ENCODE results near the gene MINDY3. TPM values are rescaled to one million over a fixed set of nuclear protein-coding genes. Genes with fewer than 3 reads are reported as not detected.

MINDY3 gene
- total RNA-seq, 1 experiment from 2014 or later, result 10.4 TPM

- Histone ChIP-seq H3K4me3 (ENCODE audit: low read depth in 2 of 2, low read length in 2 of 2) (no peak overlapping the region), H3K9me3 (ENCODE audit: control insufficient read depth, insufficient read depth, low read depth, low read length) (no peaks in the 10 kb centered on the region), H3K36me3 (ENCODE audit: control insufficient read depth, insufficient read depth, low read length) (no peaks in the 10 kb centered on the region), H3K27ac (ENCODE audit: low read length) (no peak overlapping the region), H3K27me3 (ENCODE audit: control insufficient read depth, insufficient read depth, low read length) (no peaks in the 10 kb centered on the region; the same call in 1 of the 2 replicates), H3K4me1 (ENCODE audit: control insufficient read depth, insufficient read depth, low read length) (no peaks in the 10 kb centered on the region)
- in situ Hi-C loops (cut with HindIII; ENCODE audit: low pct_unique_long_range_greater_than_20kb, low sequenced_read_pairs), result no loop called here
- POLR2A ChIA-PET, result no interaction called here
- ATAC-seq (no peak), DNase-seq (ENCODE audit: low read depth, low spot score) (no peak)
- no peak for TF ChIP-seq POLR2AphosphoS5 (IDR thresholded peaks at IDR 0.05; ENCODE audit: low read depth, low read length)
- no peak for TF ChIP-seq REST (IDR thresholded peaks at IDR 0.05; ENCODE audit: insufficient read depth in 1 of 2, low read depth in 2 of 2, low read length in 1 of 2)
- no peak for TF ChIP-seq CTCF (IDR thresholded peaks at IDR 0.05)
- no peak for TF ChIP-seq SIN3A (IDR thresholded peaks at IDR 0.05; ENCODE audit: borderline replicate concordance, insufficient read depth, low read depth, low read length)
- no peak for TF ChIP-seq TCF7L2 (IDR thresholded peaks at IDR 0.05; ENCODE audit: low read depth, low read length)
- no TSS peak for BruUV-seq (replicated peaks)
- CTCF ChIA-PET, result no interaction called here
- intact Hi-C loops (cut with micrococcal nuclease; ENCODE audit: unreplicated experiment), result loop anchor here (5.0 kb wide), 1 partner anchor 314 kb away; no protein-coding TSS in a partner anchor
Observed at GRCh38 chr10:15741581-15741980, 118.7 kb downstream of the MINDY3 start.

GRCh38 chr10:15740261-15740660, 120.0 kb downstream of the MINDY3 start:
- BruUV-seq (replicated peaks), result no TSS peak
- no peaks in the 10 kb centered on the region for H3K36me3 ChIP-seq (ENCODE audit: control insufficient read depth, insufficient read depth, low read length)
- in situ Hi-C loops (cut with HindIII; ENCODE audit: low pct_unique_long_range_greater_than_20kb, low sequenced_read_pairs), result no loop called here
- H3K4me3 ChIP-seq (ENCODE audit: low read depth in 2 of 2, low read length in 2 of 2), result no peak overlapping the region
- intact Hi-C loops (cut with micrococcal nuclease; ENCODE audit: unreplicated experiment), result loop anchor here (5.0 kb wide), 1 partner anchor 313 kb away; no protein-coding TSS in a partner anchor
- no peaks in the 10 kb centered on the region; the same call in 1 of the 2 replicates for H3K27me3 ChIP-seq (ENCODE audit: control insufficient read depth, insufficient read depth, low read length)
- no peaks in the 10 kb centered on the region for H3K4me1 ChIP-seq (ENCODE audit: control insufficient read depth, insufficient read depth, low read length)
- TF ChIP-seq REST (IDR thresholded peaks at IDR 0.05; ENCODE audit: insufficient read depth in 1 of 2, low read depth in 2 of 2, low read length in 1 of 2) (no peak), POLR2AphosphoS5 (IDR thresholded peaks at IDR 0.05; ENCODE audit: low read depth, low read length) (no peak), CTCF (IDR thresholded peaks at IDR 0.05) (no peak)
- DNase-seq (ENCODE audit: low read depth, low spot score), result no peak
- ChIA-PET POLR2A (no interaction called here), CTCF (no interaction called here)
- H3K9me3 ChIP-seq (ENCODE audit: control insufficient read depth, insufficient read depth, low read depth, low read length), result no peaks in the 10 kb centered on the region
- no peak overlapping the region for H3K27ac ChIP-seq (ENCODE audit: low read length)
- ATAC-seq, result no peak

Data from Panc1 (cell line).